H9 (cell line): ENCODE measurements around the gene EFNB3. TPM values are rescaled to one million over a fixed set of nuclear protein-coding genes. Genes with fewer than 3 reads are reported as not detected.

Experiments used
- DNase-seq: peaks from one replicate; pipeline ENCODE4 v3.0.0-alpha.2; 2017
- H2AFZ ChIP-seq: one replicate; pipeline ENCODE4 v1.6.1; 2013; ENCODE audit warnings: mild to moderate bottlenecking, low read length, control low read depth, moderate library complexity
- H2AK5ac ChIP-seq: 2 replicates; pipeline ENCODE4 v1.6.1; 2013; ENCODE audit warnings: low read length, control low read depth, mixed read lengths; ENCODE audit not compliant: insufficient read length
- H2BK120ac ChIP-seq: one replicate; pipeline ENCODE4 v1.6.1; 2013; ENCODE audit warnings: low read depth, mild to moderate bottlenecking, low read length, control low read depth, inconsistent platforms; ENCODE audit not compliant: poor library complexity, severe bottlenecking
- H2BK12ac ChIP-seq: 2 replicates; pipeline ENCODE4 v1.6.1; 2013; ENCODE audit warnings: low read length, control low read depth, mixed read lengths, low read depth; ENCODE audit not compliant: insufficient read length
- H2BK15ac ChIP-seq: 2 replicates; pipeline ENCODE4 v1.6.1; 2013; ENCODE audit warnings: low read depth, low read length, control low read depth
- H2BK20ac ChIP-seq: one replicate; pipeline ENCODE4 v1.6.1; 2013; ENCODE audit warnings: low read depth, mild to moderate bottlenecking, low read length, control low read depth, inconsistent platforms; ENCODE audit not compliant: poor library complexity, severe bottlenecking
- H2BK5ac ChIP-seq: 2 replicates; pipeline ENCODE4 v1.6.1; 2013; ENCODE audit warnings: low read length, control low read depth, mixed read lengths; ENCODE audit not compliant: insufficient read length
- H3K14ac ChIP-seq: 2 replicates; pipeline ENCODE4 v1.6.1; 2013; ENCODE audit warnings: low read length, control low read depth; ENCODE audit not compliant: insufficient read depth
- H3K18ac ChIP-seq: 2 replicates; pipeline ENCODE4 v1.6.1; 2013; ENCODE audit warnings: low read depth, mild to moderate bottlenecking, mixed read lengths, low read length, control low read depth; ENCODE audit not compliant: insufficient read length
- H3K23ac ChIP-seq: 2 replicates; pipeline ENCODE4 v1.6.1; 2013; ENCODE audit warnings: low read length, control low read depth, mixed read lengths, low read depth; ENCODE audit not compliant: insufficient read length
- H3K23me2 ChIP-seq: 2 replicates; pipeline ENCODE4 v1.6.1; 2013; ENCODE audit warnings: low read depth, mild to moderate bottlenecking, mixed read lengths, low read length, control low read depth; ENCODE audit not compliant: insufficient read length, poor library complexity, severe bottlenecking
- H3K27ac ChIP-seq: 2 replicates; pipeline ENCODE4 v1.5.1; 2013; ENCODE audit warnings: low read length, control low read depth, mixed read lengths, low read depth; ENCODE audit not compliant: insufficient read length
- H3K27me3 ChIP-seq: 2 replicates; pipeline ENCODE4 v1.6.1; 2013; ENCODE audit warnings: low read length, control low read depth, inconsistent platforms; ENCODE audit not compliant: insufficient read depth
- H3K4ac ChIP-seq: 2 replicates; pipeline ENCODE4 v1.6.1; 2013; ENCODE audit warnings: low read depth, mild to moderate bottlenecking, control low read depth, inconsistent platforms, low read length, moderate library complexity
- H3K4me1 ChIP-seq: 2 replicates; pipeline ENCODE4 v1.6.1; 2013; ENCODE audit warnings: low read length, control low read depth, inconsistent platforms; ENCODE audit not compliant: insufficient read depth
- H3K4me2 ChIP-seq: 2 replicates; pipeline ENCODE4 v1.6.1; 2013; ENCODE audit warnings: low read length, control low read depth, mixed read lengths; ENCODE audit not compliant: insufficient read length, insufficient read depth
- H3K56ac ChIP-seq: 2 replicates; pipeline ENCODE4 v1.6.1; 2013; ENCODE audit warnings: low read depth, mild to moderate bottlenecking, mixed read lengths, low read length, control low read depth; ENCODE audit not compliant: insufficient read length
- H3K79me1 ChIP-seq: 2 replicates; pipeline ENCODE4 v1.6.1; 2013; ENCODE audit warnings: low read depth, mild to moderate bottlenecking, moderate library complexity, low read length, control low read depth, inconsistent platforms; ENCODE audit not compliant: insufficient read depth, poor library complexity, severe bottlenecking
- H3K79me2 ChIP-seq: 2 replicates; pipeline ENCODE4 v1.6.1; 2013; ENCODE audit warnings: low read length, control low read depth, inconsistent platforms; ENCODE audit not compliant: insufficient read depth
- H3K9ac ChIP-seq: 2 replicates; pipeline ENCODE4 v1.6.1; 2013; ENCODE audit warnings: low read length, control low read depth, mixed read lengths; ENCODE audit not compliant: insufficient read length; ENCODE audit errors: extremely low read depth
- H3K9me3 ChIP-seq: one replicate; pipeline ENCODE4 v1.6.1; 2013; ENCODE audit warnings: low read depth, low read length, inconsistent platforms; ENCODE audit not compliant: control insufficient read depth
- H3T11ph ChIP-seq: one replicate; pipeline ENCODE4 v1.6.1; 2013; ENCODE audit warnings: mild to moderate bottlenecking, low read length, control low read depth, inconsistent platforms
- H4K20me1 ChIP-seq: one replicate; pipeline ENCODE4 v1.6.1; 2013; ENCODE audit not compliant: control insufficient read depth, insufficient read length, insufficient read depth
- H4K5ac ChIP-seq: 2 replicates; pipeline ENCODE4 v1.6.1; 2013; ENCODE audit warnings: low read depth, mild to moderate bottlenecking, mixed read lengths, low read length, control low read depth; ENCODE audit not compliant: insufficient read length
- H4K8ac ChIP-seq: replicated peaks from 2 replicates; pipeline ENCODE4 v1.6.1; 2013; ENCODE audit warnings: low read length, control low read depth, mixed read lengths, low read depth; ENCODE audit not compliant: insufficient read length
- H4K91ac ChIP-seq: 2 replicates; pipeline ENCODE4 v1.6.1; 2013; ENCODE audit warnings: low read depth, mild to moderate bottlenecking, moderate library complexity, mixed read lengths, low read length, control low read depth; ENCODE audit not compliant: insufficient read length
- H3K27ac Mint-ChIP-seq, 3 experiments: 2 replicates in 2 of 3; 3 replicates in 1 of 3; pipeline ENCODE4 v1.8.0; 2020 to 2021; ENCODE audit warnings: mixed read lengths in 3 of 3, mild to moderate bottlenecking in 1 of 3, moderate library complexity in 1 of 3
- H3K27me3 Mint-ChIP-seq: 2 replicates; pipeline ENCODE4 v1.8.0; 2021; ENCODE audit warnings: low read depth, mild to moderate bottlenecking, moderate library complexity, mixed read lengths
- H3K36me3 Mint-ChIP-seq, 3 experiments: 2 replicates in 2 of 3; 3 replicates in 1 of 3; pipeline ENCODE4 v1.8.0; 2020 to 2021; ENCODE audit warnings: low read depth in 3 of 3, mixed read lengths in 3 of 3; ENCODE audit not compliant: insufficient read depth in 1 of 3
- H3K4me1 Mint-ChIP-seq, 2 experiments: 2 replicates each; pipeline ENCODE4 v1.8.0; 2020; ENCODE audit warnings: mixed read lengths in 2 of 2
- H3K4me3 Mint-ChIP-seq, 2 experiments: 2 replicates in 1 of 2; 3 replicates in 1 of 2; pipeline ENCODE4 v1.8.0; 2020 to 2021; ENCODE audit warnings: mild to moderate bottlenecking in 2 of 2, mixed read lengths in 2 of 2, moderate library complexity in 1 of 2
- H3K9me3 Mint-ChIP-seq, 2 experiments: 2 replicates in 1 of 2; 3 replicates in 1 of 2; pipeline ENCODE4 v1.8.0; 2020; ENCODE audit warnings: mild to moderate bottlenecking in 2 of 2, mixed read lengths in 2 of 2, moderate library complexity in 1 of 2
- CTCF ChIP-seq: fragments of 200-600 bp; sonication (generic); conservative IDR thresholded peaks from 3 replicates; pipeline ENCODE4 v1.8.0; 2021; ENCODE audit warnings: antibody characterized with exemption, mild to moderate bottlenecking
- WGBS: extraction: QIAGEN DNeasy Blood & Tissue Kit; methylation state at CpG from one replicate; pipeline ENCODE4 v1.1.7; 2013; ENCODE audit warnings: missing lambda C conversion rate, low lambda C conversion rate, mixed read lengths; ENCODE audit not compliant: insufficient read length; ENCODE audit errors: extremely low coverage; 5-methylcytosine and 5-hydroxymethylcytosine counted together
- total RNA-seq: library from RNA; stranded (reverse); gene quantifications from 2 replicates; pipeline ENCODE4 v1.2.1, GENCODE V29; 2021

Gene EFNB3
- total RNA-seq, 1 experiment from 2014 or later, result 11.3 TPM

DNA sequence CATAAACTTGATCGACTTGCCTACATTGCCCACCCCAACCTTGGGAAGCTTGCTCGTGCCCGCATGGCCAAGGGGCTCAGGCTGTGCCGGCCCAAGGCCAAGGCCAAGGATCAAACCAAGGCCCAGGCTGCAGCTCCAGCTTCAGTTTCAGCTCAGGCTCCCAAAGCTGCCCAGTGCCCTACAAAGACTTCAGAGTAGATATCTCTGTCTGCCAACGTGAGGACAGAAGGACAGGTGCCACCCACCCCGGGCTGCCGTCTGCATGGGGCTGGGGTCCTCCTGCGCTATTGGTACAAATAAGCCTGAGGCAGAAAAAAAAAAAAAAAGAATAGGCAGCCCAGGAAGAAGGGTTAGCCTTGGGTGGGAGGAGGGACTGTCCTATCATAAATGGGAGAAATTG, 49.7 kb downstream of the EFNB3 start:
- no peak overlapping the region for H3K4me2 ChIP-seq
- H3K79me1 ChIP-seq, result no peaks in the 10 kb centered on the region
- no peak overlapping the region for H4K8ac ChIP-seq
- H3K27ac Mint-ChIP-seq, result no peak overlapping the region
- H3T11ph ChIP-seq, result no peak overlapping the region
- no peak overlapping the region for H2BK20ac ChIP-seq
- H2BK15ac ChIP-seq, result no peak overlapping the region
- no peaks in the 10 kb centered on the region for H4K20me1 ChIP-seq
- H3K9ac ChIP-seq, result no peak overlapping the region
- H3K27ac ChIP-seq, result no peak overlapping the region
- no peak overlapping the region for H3K4ac ChIP-seq
- H3K79me2 ChIP-seq, result no peaks in the 10 kb centered on the region
- no peaks in the 10 kb centered on the region for H3K4me1 ChIP-seq
- H3K27me3 Mint-ChIP-seq, result peaks cover 10% of the 10 kb centered on the region
- H2AFZ ChIP-seq, result no peak overlapping the region
- H3K56ac ChIP-seq, result no peak overlapping the region
- no peak overlapping the region for H3K18ac ChIP-seq
- H3K9me3 Mint-ChIP-seq, result no peaks in the 10 kb centered on the region
- H3K9me3 ChIP-seq, result no peaks in the 10 kb centered on the region
- no CpG with 5 or more reads among the region's 8 CpGs for WGBS
- no peak overlapping the region for H3K4me3 Mint-ChIP-seq
- H3K14ac ChIP-seq, result no peak overlapping the region
- no peaks in the 10 kb centered on the region for H3K36me3 Mint-ChIP-seq
- TF ChIP-seq CTCF, result no peak
- no peaks in the 10 kb centered on the region for H3K27me3 ChIP-seq
- no peak overlapping the region for H4K91ac ChIP-seq
- H2BK12ac ChIP-seq, result no peak overlapping the region
- DNase-seq, result no peak
- no peaks in the 10 kb centered on the region for H3K23me2 ChIP-seq
- H2BK120ac ChIP-seq, result no peak overlapping the region
- H4K5ac ChIP-seq, result no peak overlapping the region
- peaks cover 6 to 8% of the 10 kb centered on the region in 2 experiments for H3K4me1 Mint-ChIP-seq
- H2AK5ac ChIP-seq, result no peak overlapping the region
- H3K23ac ChIP-seq, result no peak overlapping the region
- H2BK5ac ChIP-seq, result no peak overlapping the region
